Brain microvascular endothelial cell (primary cell): ENCODE data around the gene TCIRG1.
A peak's percentile ranks its signal among the peaks of the same experiment; 100 is the strongest.

Source experiments
- DNase-seq: peaks from one replicate; pipeline ENCODE4 v3.0.0-alpha.2; 2020
- H3K27ac ChIP-seq: fragments of 250-450 bp; sonication (Bioruptor Pico); 2 replicates; pipeline ENCODE4 v1.5.1; 2020; ENCODE audit warnings: mild to moderate bottlenecking, moderate library complexity
- H3K27me3 ChIP-seq: fragments of 250-450 bp; sonication (Bioruptor Pico); replicated peaks from 2 replicates; pipeline ENCODE4 v1.5.1; 2020; ENCODE audit warnings: mild to moderate bottlenecking
- H3K36me3 ChIP-seq: fragments of 250-450 bp; sonication (Bioruptor Pico); replicated peaks from 2 replicates; pipeline ENCODE4 v1.5.1; 2020; ENCODE audit warnings: mild to moderate bottlenecking
- H3K4me3 ChIP-seq: 2 replicates; pipeline ENCODE4 v1.5.1; 2011; ENCODE audit warnings: low read depth, mild to moderate bottlenecking, control low read depth, low read length, moderate library complexity
- in situ Hi-C: cut with HindIII; loops from 2 replicates; pipeline ENCODE4 v1.10.0; 2017; ENCODE audit warnings: low sequenced_read_pairs, low pct_ligation_motif_present
- TF ChIP-seq, protein P1 (sequence below): IDR thresholded peaks from 2 replicates; pipeline ENCODE4 v1.5.1; 2011; ENCODE audit warnings: low read depth, mild to moderate bottlenecking, moderate library complexity, low read length, control low read depth, inconsistent platforms; ENCODE audit errors: missing control alignments

TCIRG1 gene

GRCh38 chr11:68040101-68040956, 1.5 kb downstream of the TCIRG1 start:
- Histone ChIP-seq H3K36me3 (peaks cover 31% of the 10 kb centered on the region), H3K4me3 (peak overlapping the region; percentile 68), H3K27me3 (no peaks in the 10 kb centered on the region), H3K27ac (peak overlapping the region; percentile 75)
- TF ChIP-seq, protein P1, sequence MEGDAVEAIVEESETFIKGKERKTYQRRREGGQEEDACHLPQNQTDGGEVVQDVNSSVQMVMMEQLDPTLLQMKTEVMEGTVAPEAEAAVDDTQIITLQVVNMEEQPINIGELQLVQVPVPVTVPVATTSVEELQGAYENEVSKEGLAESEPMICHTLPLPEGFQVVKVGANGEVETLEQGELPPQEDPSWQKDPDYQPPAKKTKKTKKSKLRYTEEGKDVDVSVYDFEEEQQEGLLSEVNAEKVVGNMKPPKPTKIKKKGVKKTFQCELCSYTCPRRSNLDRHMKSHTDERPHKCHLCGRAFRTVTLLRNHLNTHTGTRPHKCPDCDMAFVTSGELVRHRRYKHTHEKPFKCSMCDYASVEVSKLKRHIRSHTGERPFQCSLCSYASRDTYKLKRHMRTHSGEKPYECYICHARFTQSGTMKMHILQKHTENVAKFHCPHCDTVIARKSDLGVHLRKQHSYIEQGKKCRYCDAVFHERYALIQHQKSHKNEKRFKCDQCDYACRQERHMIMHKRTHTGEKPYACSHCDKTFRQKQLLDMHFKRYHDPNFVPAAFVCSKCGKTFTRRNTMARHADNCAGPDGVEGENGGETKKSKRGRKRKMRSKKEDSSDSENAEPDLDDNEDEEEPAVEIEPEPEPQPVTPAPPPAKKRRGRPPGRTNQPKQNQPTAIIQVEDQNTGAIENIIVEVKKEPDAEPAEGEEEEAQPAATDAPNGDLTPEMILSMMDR = no peak
- in situ Hi-C loops = no loop called here
- DNase-seq = peak; percentile 45

DNA sequence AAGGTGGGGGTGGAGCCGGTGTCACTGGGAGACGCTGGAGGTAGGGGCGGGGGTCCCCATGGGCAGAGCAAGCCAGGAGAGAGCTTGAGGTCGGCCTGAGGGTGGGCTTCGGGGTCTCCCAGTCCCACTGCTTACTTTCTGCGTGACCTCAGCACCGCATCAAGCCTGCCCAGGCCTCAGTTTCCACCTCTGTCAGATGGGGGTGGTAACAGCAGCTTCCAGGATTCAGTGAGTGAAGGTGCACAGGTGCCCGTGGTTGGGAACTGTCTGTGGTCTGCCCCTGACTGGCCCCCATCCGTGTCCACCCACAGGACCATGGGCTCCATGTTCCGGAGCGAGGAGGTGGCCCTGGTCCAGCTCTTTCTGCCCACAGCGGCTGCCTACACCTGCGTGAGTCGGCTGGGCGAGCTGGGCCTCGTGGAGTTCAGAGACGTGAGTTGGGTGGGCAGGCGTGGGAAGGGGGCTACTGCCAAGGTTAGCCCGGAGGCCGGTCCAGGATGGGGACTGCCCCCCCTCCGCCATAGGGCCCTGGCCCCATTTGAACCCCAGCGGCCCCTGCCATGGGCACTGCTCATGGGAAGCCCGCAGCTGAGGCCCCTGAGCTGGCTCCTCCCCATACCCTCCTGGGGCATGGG, 2.2 kb downstream of the TCIRG1 start:
- in situ Hi-C loops = no loop called here
- Histone ChIP-seq H3K27me3 (no peaks in the 10 kb centered on the region), H3K4me3 (peak overlapping the region; percentile 68), H3K27ac (peak overlapping the region; percentile 75), H3K36me3 (peaks cover 37% of the 10 kb centered on the region)
- no peak for DNase-seq
- TF ChIP-seq, protein P1 = no peak

DNA sequence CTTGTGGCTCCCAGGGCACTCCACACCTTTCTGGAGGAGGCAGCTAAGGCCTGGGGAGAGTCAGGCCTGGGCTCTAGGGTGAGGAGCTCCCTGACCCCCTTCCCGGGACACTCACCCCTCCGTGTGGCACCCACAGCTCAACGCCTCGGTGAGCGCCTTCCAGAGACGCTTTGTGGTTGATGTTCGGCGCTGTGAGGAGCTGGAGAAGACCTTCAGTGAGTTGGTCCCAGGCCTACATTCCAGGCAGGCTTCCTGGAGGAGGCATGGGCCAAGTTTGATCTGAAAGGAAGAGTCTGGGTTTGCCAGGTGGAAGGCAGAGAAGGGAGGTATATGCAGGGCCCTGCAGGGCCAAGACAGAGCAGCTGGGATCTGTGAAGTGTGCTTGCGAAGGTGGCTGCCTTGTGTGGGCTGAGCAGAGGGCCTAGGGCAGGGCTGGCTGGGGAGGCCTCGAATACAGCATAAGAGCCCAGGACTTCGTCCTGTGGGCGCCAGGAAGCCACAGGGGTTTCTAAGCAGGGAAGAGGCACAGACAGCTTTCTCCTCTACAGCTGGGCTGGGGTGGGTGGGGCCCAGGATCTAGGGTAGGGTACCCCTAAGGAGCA, 2.9 kb downstream of the TCIRG1 start:
- in situ Hi-C loops = no loop called here

DNA sequence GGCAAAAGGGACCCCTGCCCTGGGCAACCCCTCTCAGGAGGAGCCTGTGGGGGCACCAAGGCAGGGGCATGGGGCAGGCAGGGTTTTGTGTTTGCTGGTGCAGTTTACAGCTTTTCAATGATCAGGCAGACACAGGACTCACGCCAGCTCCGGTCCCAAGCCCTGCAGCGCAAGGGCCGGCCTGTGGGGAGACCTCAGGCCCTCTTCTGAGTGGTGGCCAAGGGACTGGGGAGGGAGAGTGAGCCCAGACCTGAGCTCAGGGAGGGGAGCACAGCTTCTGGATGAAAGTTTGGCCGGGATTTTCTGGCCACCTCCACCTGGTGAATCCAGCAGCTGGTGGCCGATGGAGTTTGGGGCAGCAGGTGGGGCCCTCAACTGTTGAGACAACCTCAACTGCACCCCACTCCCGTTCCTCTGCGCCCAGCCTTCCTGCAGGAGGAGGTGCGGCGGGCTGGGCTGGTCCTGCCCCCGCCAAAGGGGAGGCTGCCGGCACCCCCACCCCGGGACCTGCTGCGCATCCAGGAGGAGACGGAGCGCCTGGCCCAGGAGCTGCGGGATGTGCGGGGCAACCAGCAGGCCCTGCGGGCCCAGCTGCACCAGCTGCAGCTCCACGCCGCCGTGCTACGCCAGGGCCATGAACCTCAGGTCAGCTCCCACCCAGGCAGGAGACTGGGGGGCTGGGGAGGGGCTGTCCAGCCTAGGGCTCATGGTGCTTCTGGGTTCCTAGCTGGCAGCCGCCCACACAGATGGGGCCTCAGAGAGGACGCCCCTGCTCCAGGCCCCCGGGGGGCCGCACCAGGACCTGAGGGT, 3.6 kb downstream of the TCIRG1 start:
- no peaks in the 10 kb centered on the region for H3K27me3 ChIP-seq
- peak overlapping the region; percentile 82 for H3K27ac ChIP-seq
- in situ Hi-C loops = no loop called here
- no peak for DNase-seq
- peaks cover 45% of the 10 kb centered on the region for H3K36me3 ChIP-seq
- H3K4me3 ChIP-seq = no peak overlapping the region
- TF ChIP-seq, protein P1 = peak; percentile 2

More for the DNA sequence above, 2.9 kb downstream of the TCIRG1 start:
- no peaks in the 10 kb centered on the region for H3K27me3 ChIP-seq
- DNase-seq = no peak
- no peak overlapping the region for H3K27ac ChIP-seq
- H3K4me3 ChIP-seq = no peak overlapping the region
- TF ChIP-seq, protein P1 = no peak
- H3K36me3 ChIP-seq = peaks cover 43% of the 10 kb centered on the region

DNA sequence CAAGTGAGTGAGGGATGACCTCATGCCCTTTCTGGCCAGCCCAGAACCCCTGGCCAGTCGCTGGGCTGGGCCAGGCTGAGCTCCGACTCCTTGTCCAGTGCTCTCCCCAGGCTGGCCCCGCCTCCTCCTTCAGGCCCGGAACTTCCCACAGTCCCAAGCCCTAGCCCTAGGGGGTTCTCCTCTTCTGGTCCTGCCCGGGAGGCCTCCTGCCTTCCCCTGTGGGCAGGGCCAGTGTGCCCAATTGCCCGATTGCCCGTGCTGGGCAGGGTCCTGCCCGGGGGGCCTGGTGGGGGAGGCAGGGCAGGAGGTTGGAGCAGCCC, 4.2 kb downstream of the TCIRG1 start:
- Histone ChIP-seq H3K27me3 (no peaks in the 10 kb centered on the region), H3K27ac (peak overlapping the region; percentile 82), H3K36me3 (peaks cover 51% of the 10 kb centered on the region), H3K4me3 (no peak overlapping the region)
- TF ChIP-seq, protein P1 = no peak
- in situ Hi-C loops = no loop called here
- no peak for DNase-seq
